Ureter (tissue), 1 donor: ENCODE data around the gene DAAM1. TPM values are rescaled to one million over a fixed set of nuclear protein-coding genes. Genes with fewer than 3 reads are reported as not detected.
A peak's percentile ranks its signal among the peaks of the same experiment; 100 is the strongest.

ENCODE experiments used
- DNase-seq: peaks from one replicate; pipeline ENCODE4 v3.0.0-alpha.2; 2020; ENCODE audit warnings: low spot score
- total RNA-seq: library from RNA; stranded (reverse); gene quantifications from one replicate; pipeline ENCODE4 v1.2.4, GENCODE V29; 2023
- donor health status: DM: yes; HTN: yes; CAD: no.

Gene DAAM1
- total RNA-seq, 1 donor from 2014 or later = 109 TPM

GRCh38 chr14:59314953-59315599 is 126.6 kb downstream of the DAAM1 start:
- no peak for DNase-seq

GRCh38 chr14:59316151-59316830 is 127.8 kb downstream of the DAAM1 start:
- DNase-seq = no peak

DNA sequence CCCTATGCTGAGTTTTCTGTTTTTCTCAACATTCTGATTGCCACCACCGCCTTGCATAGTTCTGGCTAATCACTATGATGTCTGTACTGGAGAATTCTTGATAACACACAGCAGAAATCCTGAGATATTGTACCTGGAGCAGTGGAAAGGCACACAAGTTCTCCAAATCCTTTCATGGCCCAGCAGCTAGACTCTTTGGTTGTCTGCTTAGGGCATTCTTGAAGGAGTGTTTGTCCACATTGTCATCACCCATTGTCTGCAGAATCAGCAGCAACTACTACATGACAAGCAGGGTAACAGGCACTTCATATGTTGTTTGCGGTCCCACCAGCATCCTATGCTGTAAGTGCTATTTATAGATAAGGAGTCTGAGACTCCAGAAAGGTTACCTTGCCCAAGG is 128.9 kb downstream of the DAAM1 start:
- no peak for DNase-seq

DNA sequence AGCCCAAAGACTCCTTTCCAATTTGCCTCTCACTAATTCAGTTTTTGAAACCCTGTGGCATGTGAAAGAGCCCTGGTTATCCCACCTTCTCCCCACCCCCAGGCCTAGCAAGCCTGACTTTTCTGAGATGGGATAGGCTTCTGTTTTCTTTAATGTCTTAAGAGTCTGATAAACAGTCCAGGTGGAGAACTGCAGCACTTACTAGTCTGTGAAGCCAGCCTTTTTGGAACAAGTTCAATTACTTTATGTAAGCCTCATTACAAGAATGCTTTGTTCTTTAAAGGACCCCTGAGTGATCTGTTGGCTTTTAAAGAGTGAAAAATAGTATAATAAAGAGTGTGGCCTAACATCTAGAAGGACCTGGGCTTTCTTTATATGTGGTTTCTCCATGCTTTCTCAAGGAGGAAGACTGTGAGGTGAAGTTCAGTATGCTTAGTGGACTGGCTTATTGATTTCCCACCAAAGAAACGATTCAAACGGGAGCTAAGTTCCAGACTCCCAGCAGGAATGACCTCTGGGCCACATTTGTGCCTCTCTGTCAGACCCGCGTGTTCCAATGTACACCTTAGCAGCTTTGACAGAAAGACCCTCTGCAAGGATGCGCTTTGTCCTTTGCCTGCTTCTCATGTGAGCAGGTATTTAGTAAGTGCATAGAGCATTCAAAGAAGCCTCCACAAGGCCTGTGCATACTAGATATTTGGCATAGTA is 129.5 kb downstream of the DAAM1 start:
- no peak for DNase-seq

DNA sequence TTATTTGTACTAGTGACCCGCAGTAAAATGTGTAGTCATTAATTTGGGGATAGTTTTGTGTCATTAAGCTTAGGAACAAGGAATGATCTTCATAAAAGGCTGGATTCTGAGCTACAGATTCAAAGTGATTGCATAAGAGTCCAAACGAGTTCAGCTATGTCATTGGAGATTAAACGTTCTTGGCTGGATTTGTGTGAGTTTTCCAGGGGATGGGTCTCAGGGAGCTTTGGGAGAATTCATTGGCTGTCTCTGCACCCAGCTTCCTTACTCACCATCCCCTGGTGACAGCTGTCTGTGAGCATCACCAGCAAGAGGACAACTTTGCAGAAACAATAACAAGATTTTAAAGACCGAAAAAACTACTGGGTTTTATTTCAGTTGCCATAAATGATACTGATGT is 130.4 kb downstream of the DAAM1 start:
- DNase-seq = no peak

GRCh38 chr14:59320361-59320760 is 131.9 kb downstream of the DAAM1 start:
- DNase-seq = no peak

GRCh38 chr14:59320763-59321625 is 132.5 kb downstream of the DAAM1 start:
- no peak for DNase-seq

DNA sequence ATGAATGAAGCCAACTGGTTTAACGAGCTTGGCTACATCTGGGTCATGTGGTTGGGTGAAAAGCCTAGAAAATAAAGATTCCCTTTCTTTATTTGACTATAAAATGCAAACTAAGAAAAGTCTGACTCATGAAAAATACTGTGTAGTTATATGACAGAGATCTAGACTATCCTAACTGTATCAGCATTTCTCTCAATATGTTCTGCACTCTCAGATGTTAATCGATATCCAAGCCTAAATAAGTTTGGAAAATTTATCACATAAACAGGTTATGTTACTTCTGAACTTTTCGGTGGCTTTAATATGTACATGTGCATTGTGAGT is 133.1 kb downstream of the DAAM1 start:
- no peak for DNase-seq

- no peak for DNase-seq
Measured at GRCh38 chr14:59325906-59326305, 137.4 kb downstream of the DAAM1 start.

- DNase-seq = no peak
Measured at GRCh38 chr14:59328454-59328853, 140.0 kb downstream of the DAAM1 start.

DNA sequence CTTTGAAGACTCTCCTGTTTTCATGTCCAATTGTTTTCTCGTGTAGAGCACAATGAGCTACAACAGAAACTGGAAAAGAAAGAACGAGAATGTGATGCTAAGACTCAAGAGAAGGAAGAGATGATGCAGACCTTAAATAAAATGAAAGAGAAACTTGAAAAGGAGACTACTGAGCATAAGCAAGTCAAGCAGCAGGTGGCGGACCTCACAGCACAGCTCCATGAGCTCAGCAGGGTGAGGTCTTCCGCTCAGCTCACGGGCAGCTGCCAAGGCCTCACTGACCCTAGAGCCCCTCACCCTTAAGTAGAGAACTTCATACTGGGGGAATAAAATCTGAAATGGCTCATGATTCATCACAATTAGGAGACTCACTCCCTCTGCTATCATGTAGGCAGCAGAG is 142.0 kb downstream of the DAAM1 start:
- no peak for DNase-seq

DNA sequence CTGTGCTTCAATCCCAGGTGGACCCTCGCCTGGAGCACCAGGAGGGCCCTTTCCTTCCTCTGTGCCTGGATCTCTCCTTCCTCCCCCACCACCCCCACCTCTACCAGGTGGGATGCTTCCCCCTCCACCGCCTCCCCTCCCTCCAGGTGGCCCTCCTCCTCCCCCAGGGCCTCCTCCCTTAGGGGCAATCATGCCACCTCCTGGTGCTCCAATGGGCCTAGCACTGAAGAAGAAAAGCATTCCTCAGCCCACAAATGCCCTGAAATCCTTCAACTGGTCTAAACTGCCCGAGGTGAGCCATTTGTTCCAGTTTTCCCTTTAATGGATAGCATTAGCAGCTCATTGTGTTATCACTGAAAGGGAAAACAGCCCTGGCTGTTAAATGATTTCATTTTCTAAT is 142.8 kb downstream of the DAAM1 start:
- DNase-seq = no peak

DNA sequence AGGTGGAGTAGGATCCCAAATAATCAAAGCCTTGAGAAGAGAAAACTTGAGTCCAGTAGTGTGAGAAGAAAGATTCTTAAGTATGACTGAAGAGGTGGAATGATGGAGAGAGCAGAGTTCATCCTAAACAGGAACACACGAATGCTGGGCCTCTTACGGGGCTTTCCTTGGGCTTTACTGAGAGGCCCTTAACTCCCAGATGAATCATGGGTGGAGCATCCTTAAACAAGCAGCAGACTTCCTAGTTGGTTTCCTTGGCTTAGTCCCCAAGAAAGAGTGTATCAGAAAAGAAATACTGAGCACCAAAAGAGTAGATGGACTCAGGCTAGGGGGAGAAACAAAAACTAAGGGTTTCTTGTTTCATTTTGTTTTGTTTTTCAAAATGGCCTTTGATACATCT is 144.3 kb downstream of the DAAM1 start:
- no peak for DNase-seq

GRCh38 chr14:59333235-59333634 is 144.8 kb downstream of the DAAM1 start:
- no peak for DNase-seq

- peak; percentile 50 for DNase-seq
Measured at GRCh38 chr14:59333668-59334067, 145.2 kb downstream of the DAAM1 start.

DNA sequence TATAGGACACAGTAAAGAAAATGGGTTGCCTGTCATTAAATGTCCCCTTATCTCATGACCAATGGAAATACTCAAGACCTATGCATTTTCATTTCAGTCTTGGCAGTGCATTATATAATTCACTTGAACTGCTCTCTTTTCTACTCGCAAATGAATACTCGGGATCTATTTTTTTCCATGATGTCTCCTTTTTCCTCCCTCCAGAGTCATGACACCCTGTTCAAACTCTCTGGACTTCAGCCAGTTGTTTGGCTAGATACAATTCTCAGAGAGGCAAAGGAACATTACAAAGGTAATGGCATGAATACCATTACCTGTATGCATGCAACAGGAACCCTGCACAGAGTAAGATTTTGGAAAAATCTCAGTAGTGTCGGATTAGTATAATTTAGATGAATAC is 145.8 kb downstream of the DAAM1 start:
- DNase-seq = no peak

DNA sequence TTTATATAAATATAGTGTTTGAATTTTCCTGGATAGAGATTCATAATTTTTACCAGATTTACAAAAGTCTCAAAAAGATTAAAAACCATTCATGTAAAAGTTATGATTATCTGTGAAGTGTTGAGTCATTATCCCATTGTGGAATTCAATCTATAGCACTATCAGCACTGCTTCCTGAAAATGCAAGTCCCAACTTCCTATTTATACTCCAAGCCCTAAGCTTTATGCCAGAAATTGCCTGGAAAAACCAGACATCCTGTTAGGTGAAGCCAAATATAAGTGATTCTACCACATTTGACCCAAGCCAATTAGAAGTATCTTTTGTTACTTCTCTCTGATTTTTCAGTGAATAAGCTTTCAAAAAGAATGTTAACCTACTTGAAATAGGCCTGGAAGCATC is 147.6 kb downstream of the DAAM1 start:
- DNase-seq = no peak

DNA sequence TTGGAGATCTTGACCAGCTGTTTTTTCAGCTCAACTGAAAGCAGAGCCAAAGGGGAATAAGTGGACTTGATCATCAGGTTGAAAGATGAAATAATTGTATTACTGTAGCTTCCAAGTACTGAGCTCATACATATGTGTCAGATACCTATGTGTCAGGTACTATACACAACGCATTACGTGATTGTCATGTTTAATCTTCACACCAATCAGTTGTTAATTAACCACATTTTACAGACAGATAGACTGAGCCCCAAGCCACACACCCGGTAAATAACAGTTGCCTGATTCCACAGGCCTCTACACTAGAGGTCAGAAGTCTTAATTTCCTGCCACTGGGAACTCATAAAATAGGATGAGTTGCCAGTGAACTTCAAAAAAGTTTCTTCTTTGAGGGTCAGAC is 148.2 kb downstream of the DAAM1 start:
- DNase-seq = no peak

- DNase-seq = peak; percentile 55
Measured at GRCh38 chr14:59337141-59337611, 148.7 kb downstream of the DAAM1 start.

DNA sequence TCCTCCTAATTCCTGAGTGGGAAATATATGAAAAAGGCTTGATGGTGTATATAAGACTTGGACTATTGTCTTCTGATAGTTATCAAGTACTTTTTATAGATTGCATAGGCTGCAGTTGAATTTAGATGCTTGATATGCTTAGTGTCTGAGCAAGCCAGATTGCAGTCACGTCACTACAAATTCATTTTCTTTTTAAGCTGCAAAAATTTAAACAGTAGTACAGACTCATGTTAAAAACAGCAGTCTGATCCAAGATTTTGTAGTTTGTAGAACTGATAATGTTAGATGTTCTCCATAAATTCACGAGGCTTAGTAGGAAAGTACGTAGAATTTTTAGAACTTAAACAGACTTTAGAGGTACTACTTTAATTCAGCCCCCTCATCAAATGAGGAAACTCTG is 150.3 kb downstream of the DAAM1 start:
- no peak for DNase-seq

- DNase-seq = no peak
Measured at GRCh38 chr14:59339524-59340330, 151.3 kb downstream of the DAAM1 start.
